K562 (cell line): ENCODE measurements around the gene KIT. TPM values are rescaled to one million over a fixed set of nuclear protein-coding genes. Genes with fewer than 3 reads are reported as not detected.

Experiments
- ATAC-seq: fragments of 200-7000 bp; cut with Tn5 transposase; 3 replicates; pipeline ENCODE4 v1.9.1; 2020; ENCODE audit warnings: moderate library complexity
- BruUV-seq: library from RNA; stranded (reverse); fragments of 400-500 nt; replicated peaks from 2 replicates; lab custom pipeline; 2021; lab: Mats Ljungman, UMichigan
- CTCF ChIA-PET: fragments of 300-600 bp; formaldehyde crosslinking; extraction: SDS; loops from one replicate; lab custom pipeline; 2021; ENCODE audit warnings: low intra/inter-chr PET ratio; lab: Yijun Ruan, JAX
- POLR2A ChIA-PET: fragments of 300-600, 350-650 bp; sonication (Branson Sonifier 250); formaldehyde crosslinking; extraction: SDS; loops from one replicate; lab custom pipeline; 2021; ENCODE audit warnings: antibody characterized with exemption, inconsistent platforms; lab: Yijun Ruan, JAX
- DNase-seq, 4 experiments: peaks; one replicate each; pipeline versions ENCODE4 v3.0.0 to v3.0.0-alpha.2; 2011 to 2018; ENCODE audit warnings: low spot score in 3 of 4, mixed read lengths in 3 of 4; ENCODE audit errors: extremely low read depth in 1 of 4
- FAIRE-seq: peaks from 2 replicates; lab custom pipeline; 2011; peaks lifted over from hg19 to GRCh38; lab: Jason Lieb, UNC
- H2AFZ ChIP-seq: 2 replicates; pipeline ENCODE4 v1.6.0; 2011; ENCODE audit warnings: low read depth, low read length, control low read depth, inconsistent platforms
- H3K27ac ChIP-seq: fragments of 200-600 bp; 3 replicates; pipeline ENCODE4 v1.8.0; 2011; ENCODE audit warnings: low read depth, mild to moderate bottlenecking, control low read depth, inconsistent platforms, low read length, moderate library complexity, mixed read lengths; ENCODE audit errors: extremely low read depth
- H3K27me3 ChIP-seq, 2 experiments: fragments of 300-600 bp in 1 of 2; 2 replicates in 1 of 2; 3 replicates in 1 of 2; pipeline versions ENCODE4 v1.6.0 to v1.8.0; 2011; ENCODE audit warnings: inconsistent platforms in 2 of 2, low read length in 2 of 2, mild to moderate bottlenecking in 1 of 2, mixed read lengths in 1 of 2, moderate library complexity in 1 of 2; ENCODE audit not compliant: control insufficient read depth in 2 of 2, insufficient read depth in 2 of 2
- H3K36me3 ChIP-seq: fragments of 300-600 bp; 3 replicates; pipeline ENCODE4 v1.8.0; 2011; ENCODE audit warnings: mild to moderate bottlenecking, low read length, inconsistent platforms; ENCODE audit not compliant: control insufficient read depth, insufficient read depth
- H3K4me1 ChIP-seq, 2 experiments: fragments of 200-600 bp in 1 of 2; replicated peaks in 1 of 2; 2 replicates in 1 of 2; 3 replicates in 1 of 2; pipeline versions ENCODE4 v1.5.1 to v1.8.0; 2011; ENCODE audit warnings: inconsistent platforms in 2 of 2, low read length in 2 of 2, mild to moderate bottlenecking in 1 of 2, mixed read lengths in 1 of 2, moderate library complexity in 1 of 2; ENCODE audit not compliant: control insufficient read depth in 2 of 2, insufficient read depth in 2 of 2
- H3K4me2 ChIP-seq: 2 replicates; pipeline ENCODE4 v1.6.1; 2011; ENCODE audit warnings: low read length, control low read depth, inconsistent platforms, mixed read lengths; ENCODE audit not compliant: insufficient read depth
- H3K4me3 ChIP-seq: fragments of 200-600 bp; sonication (generic), shearing (Covaris generic); 2 replicates; pipeline ENCODE4 v1.5.1; 2016; ENCODE audit warnings: control low read depth, inconsistent platforms
- H3K79me2 ChIP-seq: fragments of 200-600 bp; 3 replicates; pipeline ENCODE4 v1.8.0; 2011; ENCODE audit warnings: low read length, inconsistent platforms; ENCODE audit not compliant: control insufficient read depth, insufficient read depth
- H3K9ac ChIP-seq, 2 experiments: 2 replicates each; pipeline versions ENCODE4 v1.6.0 to v1.6.1; 2011; ENCODE audit warnings: low read depth in 2 of 2, low read length in 2 of 2, control low read depth in 1 of 2, inconsistent platforms in 1 of 2, mild to moderate bottlenecking in 1 of 2, mixed read lengths in 1 of 2; ENCODE audit not compliant: insufficient read depth in 1 of 2
- H3K9me1 ChIP-seq: one replicate; pipeline ENCODE4 v1.6.0; 2011; ENCODE audit warnings: inconsistent platforms, mild to moderate bottlenecking, low read length, moderate library complexity; ENCODE audit not compliant: control insufficient read depth, insufficient read depth
- H3K9me3 ChIP-seq: replicated peaks from 2 replicates; pipeline ENCODE4 v1.5.1; 2011; ENCODE audit warnings: low read depth, low read length, inconsistent platforms; ENCODE audit not compliant: control insufficient read depth, insufficient read depth
- H4K20me1 ChIP-seq: replicated peaks from 2 replicates; pipeline ENCODE4 v1.6.1; 2011; ENCODE audit warnings: low read length, inconsistent platforms, mixed read lengths; ENCODE audit not compliant: control insufficient read depth, insufficient read depth
- CHD1 ChIP-seq: fragments of 200-600 bp; sonication (generic); IDR thresholded peaks from one replicate; pipeline ENCODE4 v1.6.1; 2012; ENCODE audit warnings: mild to moderate bottlenecking, moderate library complexity, low read length, inconsistent platforms
- ESRRB ChIP-seq: fragments of 250-450 bp; sonication (Bioruptor Pico); IDR thresholded peaks from 2 replicates; pipeline ENCODE4 v1.5.0; 2020; ENCODE audit warnings: mild to moderate bottlenecking, moderate library complexity, borderline replicate concordance
- FOXA1 ChIP-seq: fragments of 450-650 bp; IDR thresholded peaks from 2 replicates; pipeline ENCODE4 v1.6.1; 2016; ENCODE audit warnings: mild to moderate bottlenecking, borderline replicate concordance
- KDM5B ChIP-seq: fragments of 200-600 bp; sonication (generic); IDR thresholded peaks from 2 replicates; pipeline ENCODE4 v1.6.1; 2012; ENCODE audit warnings: low read depth, mild to moderate bottlenecking, moderate library complexity, low read length, control low read depth, inconsistent platforms; ENCODE audit not compliant: insufficient replicate concordance
- NR1H2 ChIP-seq: sonication (generic); formaldehyde crosslinking; IDR thresholded peaks from 2 replicates; pipeline ENCODE4 v1.4.0; 2020; ENCODE audit warnings: mild to moderate bottlenecking, missing genetic modification reagents
- POLR3G ChIP-seq: IDR thresholded peaks from 2 replicates; pipeline ENCODE4 v1.6.1; 2011; ENCODE audit not compliant: insufficient read length, insufficient replicate concordance; ENCODE audit errors: extremely low read depth
- SPI1 ChIP-seq: IDR thresholded peaks from 2 replicates; pipeline ENCODE4 v1.6.1; 2011; ENCODE audit warnings: low read depth, low read length, control low read depth, borderline replicate concordance
- SRSF9 ChIP-seq: fragments of 200-400 bp; formaldehyde crosslinking; IDR thresholded peaks from 2 replicates; pipeline ENCODE4 v1.6.1; 2017; ENCODE audit warnings: low read depth, low read length, borderline replicate concordance
- STAG1 ChIP-seq: sonication (generic); formaldehyde crosslinking; IDR thresholded peaks from 2 replicates; pipeline ENCODE4 v1.5.0; 2020; ENCODE audit warnings: missing genetic modification reagents, borderline replicate concordance
- TAF7 ChIP-seq: fragments of 450-650 bp; IDR thresholded peaks from 2 replicates; pipeline ENCODE4 v1.6.1; 2016; ENCODE audit warnings: missing genetic modification characterization, missing compliant biosample characterization
- ZNF431 ChIP-seq: sonication (generic); formaldehyde crosslinking; IDR thresholded peaks from 2 replicates; pipeline ENCODE4 v1.8.0; 2022; ENCODE audit warnings: mild to moderate bottlenecking, missing genetic modification reagents
- ZNF766 ChIP-seq: fragments of 200-800 bp; sonication (Bioruptor generic); conservative IDR thresholded peaks from 2 replicates; pipeline ENCODE4 v1.6.1; 2016; ENCODE audit warnings: missing genetic modification characterization, missing compliant biosample characterization
- in situ Hi-C: fragments of 300-500 bp; cut with MboI; formaldehyde crosslinking; loops from 4 replicates; pipeline ENCODE4 v1.15.0; 2018; ENCODE audit warnings: inconsistent platforms, mixed read lengths
- intact Hi-C: fragments of 100-400 bp; cut with micrococcal nuclease; formaldehyde crosslinking; loops from 2 replicates; pipeline ENCODE4 v1.14.2; 2022
- polyA plus RNA-seq, 8 experiments: library from polyadenylated mRNA; depleted of rRNA in 4 of 8; stranded (reverse) in 5 of 8; unstranded in 3 of 8; fragments of >200 nt; fragmentation: Nextera tagmentation in 2 of 8; fragmentation: Illumina TruSeq in 1 of 8; extraction: Ambion mirVana in 2 of 8; extraction: Trizol in 1 of 8; gene quantifications; 2 replicates each; pipeline versions ENCODE4 v1.2.1 to v1.2.3, GENCODE V29; 2011 to 2014; ENCODE audit warnings: inconsistent platforms in 1 of 8, missing spikeins in 1 of 8
- total RNA-seq, 7 experiments: library from RNA; depleted of rRNA in 6 of 7; stranded (reverse); fragments of >200 nt in 6 of 7; fragmentation: Illumina TruSeq in 2 of 7; extraction: Trizol in 2 of 7; gene quantifications; 2 replicates each; pipeline versions ENCODE4 v1.2.1 to v1.2.3, GENCODE V29; 2011 to 2021; ENCODE audit warnings: low replicate concordance in 1 of 7
- TF ChIP-seq, protein P1 (sequence below): fragments of 250-450 bp; sonication (Bioruptor Pico); IDR thresholded peaks from 2 replicates; pipeline ENCODE4 v1.8.0; 2022; ENCODE audit warnings: inconsistent platforms, mild to moderate bottlenecking, moderate library complexity, borderline replicate concordance
- TF ChIP-seq, protein P2 (sequence below): fragments of 250-450 bp; sonication (Bioruptor Pico); IDR thresholded peaks from 2 replicates; pipeline ENCODE4 v1.5.0; 2021; ENCODE audit warnings: mild to moderate bottlenecking, moderate library complexity

The KIT gene
- total and polyA plus RNA-seq, 9 of the 15 experiments (the other 6 are each of a cell fraction or from before 2014, with no cell fraction given), result 0.27 to 5.6 (median 0.57) TPM

DNA sequence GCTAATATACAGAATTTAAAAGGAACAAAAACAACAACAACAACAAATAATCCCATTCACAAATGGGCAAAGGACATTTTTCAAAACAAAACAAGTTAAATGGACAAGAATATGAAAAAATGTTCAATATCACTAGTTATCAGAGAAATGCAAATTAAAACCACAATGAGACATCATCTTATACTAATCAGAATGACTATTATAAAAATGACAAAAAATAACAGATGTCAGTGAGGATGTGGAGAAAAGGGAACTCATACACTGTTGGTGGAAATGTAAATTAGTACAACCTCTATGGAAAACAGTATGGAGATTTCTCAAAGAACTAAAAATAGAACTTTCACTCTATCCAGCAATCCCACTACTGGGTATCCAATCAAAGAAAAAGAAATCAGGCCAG lies 92.6 kb downstream of the KIT start:
- Histone ChIP-seq H4K20me1 (no peaks in the 10 kb centered on the region), H3K4me1 (no peaks in the 10 kb centered on the region), H3K4me2 (no peak overlapping the region), H3K36me3 (no peaks in the 10 kb centered on the region), H2AFZ (no peak overlapping the region), H3K27ac (no peak overlapping the region), H3K4me3 (no peak overlapping the region), H3K79me2 (no peaks in the 10 kb centered on the region), H3K9me3 (no peaks in the 10 kb centered on the region), H3K27me3 (peaks cover 2 to 3% of the 10 kb centered on the region in 2 experiments; a peak in 3 of 5 replicates), H3K9me1 (no peaks in the 10 kb centered on the region), H3K9ac (no peak overlapping the region)
- FAIRE-seq, result no peak
- no TSS peak for BruUV-seq
- ChIA-PET CTCF (no interaction called here), POLR2A (no interaction called here)
- in situ Hi-C loops, result no loop called here
- ATAC-seq, result no peak
- no peak for DNase-seq
- intact Hi-C loops, result no loop called here
- TF ChIP-seq, protein P1, sequence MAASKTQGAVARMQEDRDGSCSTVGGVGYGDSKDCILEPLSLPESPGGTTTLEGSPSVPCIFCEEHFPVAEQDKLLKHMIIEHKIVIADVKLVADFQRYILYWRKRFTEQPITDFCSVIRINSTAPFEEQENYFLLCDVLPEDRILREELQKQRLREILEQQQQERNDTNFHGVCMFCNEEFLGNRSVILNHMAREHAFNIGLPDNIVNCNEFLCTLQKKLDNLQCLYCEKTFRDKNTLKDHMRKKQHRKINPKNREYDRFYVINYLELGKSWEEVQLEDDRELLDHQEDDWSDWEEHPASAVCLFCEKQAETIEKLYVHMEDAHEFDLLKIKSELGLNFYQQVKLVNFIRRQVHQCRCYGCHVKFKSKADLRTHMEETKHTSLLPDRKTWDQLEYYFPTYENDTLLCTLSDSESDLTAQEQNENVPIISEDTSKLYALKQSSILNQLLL (CRISPR knock-in tag), result no peak
- no peak for TF ChIP-seq ZNF766 (CRISPR knock-in tag)
- TF ChIP-seq ESRRB (CRISPR knock-in tag), result no peak
- TF ChIP-seq CHD1, result no peak
- no peak for TF ChIP-seq FOXA1
- TF ChIP-seq SRSF9, result no peak
- TF ChIP-seq STAG1 (CRISPR knock-in tag), result no peak
- TF ChIP-seq, protein P2, sequence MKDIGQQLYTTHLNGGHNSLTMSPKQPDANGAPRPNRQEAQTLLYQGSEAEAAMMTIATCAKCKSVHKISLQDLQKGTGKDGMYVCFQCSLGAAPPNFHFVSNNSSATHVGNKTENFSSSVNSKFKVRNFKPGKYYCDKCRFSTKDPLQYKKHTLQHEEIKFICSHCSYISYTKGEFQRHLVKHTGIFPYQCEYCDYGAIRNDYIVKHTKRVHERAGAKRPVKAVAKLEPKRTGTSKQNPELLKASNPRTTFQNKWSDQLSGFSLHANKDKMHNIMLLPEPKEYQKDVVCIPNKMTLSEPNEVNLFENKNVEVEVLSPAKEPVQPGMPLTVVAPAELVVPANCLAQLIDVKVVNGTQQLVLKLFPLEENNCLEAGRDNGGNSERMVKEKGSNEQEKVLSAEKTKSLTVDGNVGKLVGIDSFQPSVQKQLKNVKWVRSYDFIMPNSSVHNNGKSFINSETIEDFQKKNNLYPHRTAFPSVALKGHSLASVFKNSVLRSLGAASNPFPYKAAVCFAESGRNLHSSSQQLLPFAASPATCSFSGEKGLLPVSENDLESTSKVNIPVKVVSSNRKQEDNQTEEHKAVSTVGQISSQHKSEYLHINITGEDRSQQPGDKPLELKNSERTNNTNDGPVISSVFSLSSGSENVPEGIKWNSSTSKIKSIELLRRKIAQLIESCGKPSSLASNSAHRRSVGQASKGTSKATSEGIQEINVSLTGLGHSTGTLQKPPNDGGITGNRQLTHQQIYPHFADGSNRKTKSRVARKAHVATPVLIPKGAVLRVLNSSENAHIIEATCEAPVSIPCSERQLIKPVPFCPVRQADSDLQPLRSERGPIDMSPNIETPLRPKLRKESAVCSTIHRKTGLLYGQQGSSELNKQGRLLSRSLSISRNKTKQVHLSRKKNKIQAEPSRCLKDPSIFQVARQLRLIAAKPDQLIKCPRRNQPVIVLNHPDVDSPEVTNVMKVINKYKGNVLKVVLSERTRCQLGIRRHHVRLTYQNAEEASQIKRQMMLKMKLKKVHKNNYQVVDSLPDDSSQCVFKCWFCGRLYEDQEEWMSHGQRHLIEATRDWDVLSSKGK (CRISPR knock-in tag), result no peak
- TF ChIP-seq NR1H2 (CRISPR knock-in tag), result no peak
- no peak for TF ChIP-seq POLR3G
- no peak for TF ChIP-seq SPI1
- TF ChIP-seq ZNF431 (CRISPR knock-in tag), result no peak
- TF ChIP-seq KDM5B, result no peak
- TF ChIP-seq TAF7 (tag), result no peak
